ENCODE data around the gene ALOX5AP. TPM values are rescaled to one million over a fixed set of nuclear protein-coding genes. Genes with fewer than 3 reads are reported as not detected.

The ALOX5AP gene
- total RNA-seq, 8 experiments from 2014 or later, result 0.50 to 1.6 (median 0.64) TPM; not detected in 4

DNA sequence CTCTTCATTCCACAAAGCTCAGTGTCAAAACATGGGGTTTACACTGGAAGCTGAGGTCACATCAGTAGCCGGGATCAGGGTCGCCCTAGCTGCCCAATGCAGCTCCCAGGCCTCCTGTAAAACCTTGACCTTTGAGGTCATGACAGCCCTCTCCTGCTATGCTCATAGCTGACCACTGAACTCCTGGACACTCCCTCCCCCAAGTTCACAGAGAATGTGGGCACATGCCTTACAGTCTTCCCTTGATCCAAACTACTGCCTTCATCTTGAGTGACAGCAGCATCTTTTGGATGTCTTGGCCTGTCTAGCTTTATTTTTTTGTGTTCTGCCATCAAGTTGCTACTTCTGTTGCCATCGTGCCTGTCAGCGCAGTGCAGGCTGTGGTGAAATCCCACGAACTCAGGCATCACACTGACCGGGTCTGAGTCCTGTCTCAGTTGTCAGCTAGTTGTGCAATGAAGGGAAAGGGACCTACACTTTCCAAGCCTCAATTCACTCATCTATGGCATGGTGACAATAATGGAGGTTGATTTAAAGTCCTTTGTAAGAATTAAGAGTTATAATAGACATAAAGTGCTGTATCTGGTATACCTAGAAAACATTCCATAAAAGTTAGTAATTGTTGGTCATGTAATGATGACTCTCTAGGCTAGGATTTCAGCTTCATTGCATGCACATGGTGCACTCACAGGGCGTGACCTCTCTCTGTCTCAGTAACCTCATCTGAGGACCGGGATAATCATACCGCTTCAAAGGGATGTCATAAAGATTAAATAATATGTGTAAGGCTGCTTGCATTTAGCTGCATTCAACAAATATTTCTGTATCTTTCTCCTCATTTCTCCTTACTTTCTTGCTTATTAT lies 16.4 kb upstream of the ALOX5AP start:
- WGBS, 10 experiments, result 32 to 100% (median 80%) methylated on average over 1 to 9 of the region's 9 CpGs
- Histone ChIP-seq H3K4me1 (replicated peaks in 1 of 2) (peaks cover 6 to 13% of the 10 kb centered on the region in 2 donors), H3K27ac (no peak overlapping the region), H3K4me3 (no peak overlapping the region)
- in situ Hi-C loops (cut with MboI; ENCODE audit: low pct_unique_long_range_greater_than_20kb in 2 of 9, low sequenced_read_pairs in 9 of 9, unreplicated experiment in 9 of 9), result no loop called here
- ATAC-seq (replicated peaks in 6 of 8), result peak in 7 of 8 experiments; percentile 31 to 100 (median 67)

DNA sequence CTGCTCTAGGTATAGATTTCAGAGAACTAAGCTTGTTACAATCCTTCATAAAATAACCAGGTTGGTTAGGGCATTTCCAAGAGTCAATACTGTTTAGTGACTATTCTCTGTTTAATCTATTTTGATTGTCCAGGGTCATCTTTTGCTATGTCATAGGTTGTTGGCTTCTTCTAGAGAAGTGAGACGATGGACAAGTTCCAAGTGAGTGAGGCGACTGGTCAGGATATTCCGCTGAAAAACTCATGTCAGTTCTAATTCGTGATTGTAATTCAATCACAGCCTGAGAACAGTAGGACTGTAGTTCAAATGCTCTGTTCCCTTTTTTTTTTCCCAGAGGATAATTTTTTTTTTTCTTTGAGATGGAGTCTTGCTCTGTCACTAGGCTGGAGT lies 15.8 kb upstream of the ALOX5AP start:
- 79 to 100% (median 84%) methylated on average over 1 to 4 of the region's 4 CpGs; no CpG with 5 or more reads in 3 of the 10 experiments for WGBS, 10 experiments
- Histone ChIP-seq H3K4me3 (no peak overlapping the region), H3K4me1 (replicated peaks in 1 of 2) (peaks cover 6 to 13% of the 10 kb centered on the region in 2 donors), H3K27ac (no peak overlapping the region)
- in situ Hi-C loops (cut with MboI; ENCODE audit: low pct_unique_long_range_greater_than_20kb in 2 of 9, low sequenced_read_pairs in 9 of 9, unreplicated experiment in 9 of 9), result no loop called here
- no peak for ATAC-seq (replicated peaks in 6 of 8)

- in situ Hi-C loops (cut with MboI; ENCODE audit: low pct_unique_long_range_greater_than_20kb in 2 of 9, low sequenced_read_pairs in 9 of 9, unreplicated experiment in 9 of 9), result no loop called here
- WGBS, 10 experiments, result 0 to 100% (median 86%) methylated on average over 1 to 3 of the region's 3 CpGs; no CpG with 5 or more reads in 2 of the 10 experiments
- H3K27ac ChIP-seq, result no peak overlapping the region
- no peak for ATAC-seq (replicated peaks in 6 of 8)
- no peak overlapping the region for H3K4me3 ChIP-seq
- peaks cover 6 to 13% of the 10 kb centered on the region in 2 donors for H3K4me1 ChIP-seq (replicated peaks in 1 of 2)
Observed at GRCh38 chr13:30720172-30720869, 15.0 kb upstream of the ALOX5AP start.

DNA sequence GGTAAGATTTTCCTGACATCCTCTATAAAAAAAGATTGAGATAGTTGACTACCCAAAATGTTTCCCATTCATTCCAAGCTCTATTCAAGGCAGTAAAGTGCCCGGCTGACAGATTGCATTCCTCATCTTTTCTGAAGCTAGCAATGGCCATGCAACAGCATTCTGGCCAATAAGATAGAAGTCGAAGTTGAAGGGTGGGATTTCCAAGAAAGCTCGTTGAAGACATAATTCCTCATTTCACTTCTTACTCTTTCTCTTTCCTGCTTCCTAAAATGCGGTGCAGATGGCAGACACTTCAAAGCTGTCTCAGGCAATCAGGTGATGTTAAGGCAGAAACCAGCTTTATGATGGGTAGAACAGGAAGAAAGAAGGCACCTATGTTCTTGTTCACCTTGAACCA lies 13.4 kb upstream of the ALOX5AP start:
- H3K4me1 ChIP-seq (replicated peaks in 1 of 2), result peaks cover 6 to 9% of the 10 kb centered on the region in 2 donors
- in situ Hi-C loops (cut with MboI; ENCODE audit: low pct_unique_long_range_greater_than_20kb in 2 of 9, low sequenced_read_pairs in 9 of 9, unreplicated experiment in 9 of 9), result no loop called here
- no peak overlapping the region for H3K27ac ChIP-seq
- H3K4me3 ChIP-seq, result no peak overlapping the region
- 37 to 100% (median 85%) methylated on average over 1 to 4 of the region's 4 CpGs; no CpG with 5 or more reads in 1 of the 10 experiments for WGBS, 10 experiments
- ATAC-seq (replicated peaks in 6 of 8), result no peak

GRCh38 chr13:30722361-30722760 lies 13.0 kb upstream of the ALOX5AP start:
- WGBS, 10 experiments, result 80 to 100% (median 100%) methylated on average over 1 to 2 of the region's 2 CpGs; no CpG with 5 or more reads in 3 of the 10 experiments

GRCh38 chr13:30724778-30725177 lies 10.6 kb upstream of the ALOX5AP start:
- H3K4me1 ChIP-seq (replicated peaks in 1 of 2), result peaks cover 4 to 18% of the 10 kb centered on the region in 2 donors
- no peak for ATAC-seq (replicated peaks in 6 of 8)
- H3K27ac ChIP-seq, result no peak overlapping the region
- 67 to 100% (median 95%) methylated on average over 1 to 3 of the region's 3 CpGs; no CpG with 5 or more reads in 3 of the 10 experiments for WGBS, 10 experiments
- in situ Hi-C loops (cut with MboI; ENCODE audit: low pct_unique_long_range_greater_than_20kb in 2 of 9, low sequenced_read_pairs in 9 of 9, unreplicated experiment in 9 of 9), result no loop called here
- H3K4me3 ChIP-seq, result no peak overlapping the region

More at GRCh38 chr13:30722361-30722760, 13.0 kb upstream of the ALOX5AP start:
- Histone ChIP-seq H3K4me3 (no peak overlapping the region), H3K4me1 (replicated peaks in 1 of 2) (peaks cover 6 to 9% of the 10 kb centered on the region in 2 donors), H3K27ac (no peak overlapping the region)
- no peak for ATAC-seq (replicated peaks in 6 of 8)
- in situ Hi-C loops (cut with MboI; ENCODE audit: low pct_unique_long_range_greater_than_20kb in 2 of 9, low sequenced_read_pairs in 9 of 9, unreplicated experiment in 9 of 9), result no loop called here

DNA sequence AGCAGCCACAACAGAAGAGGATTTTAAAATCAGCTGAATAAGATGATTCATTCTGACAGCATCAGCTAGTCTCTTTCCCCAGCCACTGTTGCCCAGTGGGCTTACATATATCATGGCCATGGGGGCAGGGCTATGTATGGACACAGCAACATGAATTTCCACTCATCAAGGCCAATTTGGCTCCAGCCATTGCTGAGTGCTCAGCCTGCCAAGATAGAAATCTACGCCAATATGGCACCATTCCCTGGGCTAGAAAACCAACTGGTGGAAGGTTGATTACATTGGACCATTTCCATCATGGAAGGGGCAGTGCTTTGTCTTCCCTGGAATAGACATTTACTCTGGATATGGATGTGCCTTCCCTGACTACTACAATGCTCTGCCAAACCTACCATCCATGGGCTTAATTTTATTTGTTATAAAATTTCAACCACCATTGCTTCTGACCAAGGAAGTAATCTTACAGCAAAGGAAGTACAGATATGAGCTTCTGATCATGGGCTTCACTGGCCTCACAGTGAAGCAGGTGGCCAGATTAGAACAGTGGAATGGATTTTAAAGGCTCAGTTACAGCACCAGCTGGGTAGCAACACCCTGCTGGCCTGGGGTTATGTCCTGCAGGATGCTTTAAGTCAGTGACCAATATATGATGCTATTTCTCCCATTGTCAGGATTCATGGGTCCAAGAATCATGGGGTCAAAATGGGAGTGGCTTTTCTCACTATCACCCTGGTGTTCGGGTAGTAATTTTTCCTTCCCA lies 9.8 kb upstream of the ALOX5AP start:
- ATAC-seq (replicated peaks in 6 of 8), result peak in 2 of 8 experiments; percentile 32 to 48
- H3K27ac ChIP-seq, result no peak overlapping the region
- 80 to 100% (median 83%) methylated on average over 1 of the region's 2 CpGs; no CpG with 5 or more reads in 5 of the 10 experiments for WGBS, 10 experiments
- in situ Hi-C loops (cut with MboI; ENCODE audit: low pct_unique_long_range_greater_than_20kb in 2 of 9, low sequenced_read_pairs in 9 of 9, unreplicated experiment in 9 of 9), result no loop called here
- no peak overlapping the region for H3K4me3 ChIP-seq
- H3K4me1 ChIP-seq (replicated peaks in 1 of 2), result peaks cover 11 to 26% of the 10 kb centered on the region in 2 donors

DNA sequence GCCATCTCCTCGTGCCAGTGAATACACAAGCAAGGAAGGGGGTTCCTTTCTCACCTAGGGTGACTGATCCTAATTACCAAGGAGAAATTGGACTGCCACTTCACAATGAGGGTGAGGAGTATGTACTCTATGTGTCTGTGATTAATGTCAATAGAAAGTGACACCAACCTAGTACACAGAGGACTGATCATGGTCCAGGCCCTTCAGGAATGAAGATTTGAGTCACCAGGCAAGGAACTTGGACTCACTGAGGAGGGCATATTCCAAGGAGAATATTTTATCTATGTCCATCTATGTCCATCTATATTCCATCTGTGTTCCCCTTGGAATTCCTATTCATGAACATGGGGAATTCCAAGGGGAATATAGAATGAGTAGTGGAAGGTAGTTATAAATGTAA lies 9.2 kb upstream of the ALOX5AP start:
- Histone ChIP-seq H3K27ac (no peak overlapping the region), H3K4me1 (replicated peaks in 1 of 2) (peaks cover 17 to 32% of the 10 kb centered on the region in 2 donors), H3K4me3 (no peak overlapping the region)
- no peak for ATAC-seq (replicated peaks in 6 of 8)
- 0 to 80% (median 75%) methylated on average over 1 of the region's 1 CpG; no CpG with 5 or more reads in 5 of the 10 experiments for WGBS, 10 experiments
- in situ Hi-C loops (cut with MboI; ENCODE audit: low pct_unique_long_range_greater_than_20kb in 2 of 9, low sequenced_read_pairs in 9 of 9, unreplicated experiment in 9 of 9), result no loop called here

DNA sequence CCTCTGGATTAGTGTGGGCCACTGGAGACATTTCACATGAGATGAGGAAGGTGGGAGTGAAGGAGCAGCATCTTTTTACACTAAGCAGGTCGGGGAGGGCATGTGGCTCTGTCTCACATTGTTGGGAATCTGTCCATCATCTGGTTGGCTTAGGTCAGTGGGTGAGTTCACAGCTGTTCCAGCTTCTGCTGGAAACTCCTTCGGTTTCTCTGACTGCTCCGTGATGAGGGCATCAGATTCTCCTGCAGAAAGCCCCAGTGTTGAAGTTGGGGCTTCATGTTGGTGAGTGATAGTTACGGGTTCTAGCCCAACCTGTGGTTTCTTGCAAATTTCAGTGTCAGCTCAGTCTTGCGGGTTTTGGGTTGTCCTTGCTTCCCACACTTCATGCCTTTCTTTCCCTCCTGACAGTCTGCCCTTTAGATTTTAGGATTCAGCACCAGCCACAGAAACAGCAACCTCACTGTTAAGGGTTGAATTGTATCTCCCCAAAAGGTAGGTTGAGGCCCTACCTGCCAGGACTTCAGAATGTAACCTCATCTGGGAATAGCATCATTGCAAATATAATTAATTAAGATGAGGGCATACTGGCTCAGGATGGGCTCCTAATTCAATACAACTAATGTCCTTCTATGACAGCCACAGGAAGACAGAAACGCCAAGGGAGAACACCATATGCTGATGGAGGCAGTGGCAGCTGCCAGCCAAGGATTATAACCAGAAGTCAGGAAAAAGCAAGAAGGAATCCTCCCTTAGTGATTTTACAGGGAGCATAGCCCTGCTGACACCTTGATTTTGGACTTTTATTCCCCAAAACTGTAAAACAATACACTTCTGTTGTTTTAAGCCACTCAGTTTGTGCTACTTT lies 7.6 kb upstream of the ALOX5AP start:
- Histone ChIP-seq H3K4me3 (no peak overlapping the region), H3K27ac (no peak overlapping the region), H3K4me1 (replicated peaks in 1 of 2) (peaks cover 26 to 43% of the 10 kb centered on the region in 2 donors)
- 0 to 100% (median 85%) methylated on average over 1 to 6 of the region's 6 CpGs; no CpG with 5 or more reads in 2 of the 10 experiments for WGBS, 10 experiments
- no peak for ATAC-seq (replicated peaks in 6 of 8)
- in situ Hi-C loops (cut with MboI; ENCODE audit: low pct_unique_long_range_greater_than_20kb in 2 of 9, low sequenced_read_pairs in 9 of 9, unreplicated experiment in 9 of 9), result no loop called here

DNA sequence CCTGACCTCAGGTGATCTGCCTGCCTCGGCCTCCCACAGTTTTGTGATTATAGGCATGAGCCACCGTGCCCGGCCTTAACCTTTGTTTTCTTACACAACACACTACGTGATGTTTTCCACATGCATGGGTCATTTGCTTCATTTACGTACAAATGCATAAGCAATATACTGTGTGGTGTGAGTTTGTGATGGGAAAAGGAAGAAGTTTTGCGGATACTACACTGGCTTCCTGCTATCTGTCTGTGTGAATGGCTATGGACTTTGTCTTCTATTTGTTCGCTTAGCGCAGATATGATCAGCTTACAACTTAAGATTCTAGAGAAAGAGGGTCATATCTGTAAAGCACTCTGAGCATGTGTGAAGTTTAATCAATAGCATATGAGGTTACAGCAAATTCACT lies 5.5 kb upstream of the ALOX5AP start:
- H3K4me1 ChIP-seq (replicated peaks in 1 of 2), result peaks cover 28 to 43% of the 10 kb centered on the region in 2 donors
- 73 to 100% (median 88%) methylated on average over 1 to 8 of the region's 8 CpGs for WGBS, 10 experiments
- ATAC-seq (replicated peaks in 6 of 8), result no peak
- in situ Hi-C loops (cut with MboI; ENCODE audit: low pct_unique_long_range_greater_than_20kb in 2 of 9, low sequenced_read_pairs in 9 of 9, unreplicated experiment in 9 of 9), result no loop called here
- peak overlapping the region; percentile 35 to 74 for H3K27ac ChIP-seq
- no peak overlapping the region for H3K4me3 ChIP-seq

DNA sequence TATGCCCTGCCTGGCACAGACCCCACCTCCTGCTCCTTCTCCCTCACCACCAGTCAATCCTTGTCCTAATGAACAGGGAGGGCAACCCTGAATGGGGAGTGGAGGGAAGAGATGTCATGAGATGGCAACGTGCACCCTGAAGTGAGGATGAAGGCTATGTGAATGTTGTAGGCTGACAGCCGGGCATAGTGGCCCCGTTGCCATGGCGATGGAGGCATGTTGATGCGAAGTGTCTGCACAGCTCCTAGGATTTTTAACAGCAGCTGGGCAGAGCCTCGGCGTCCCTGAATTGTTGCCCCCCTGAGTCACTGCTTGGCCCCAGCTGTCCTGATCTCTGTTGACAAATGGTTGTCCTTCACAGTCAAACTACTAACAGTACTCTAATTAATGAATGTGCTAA lies 4.8 kb upstream of the ALOX5AP start:
- in situ Hi-C loops (cut with MboI; ENCODE audit: low pct_unique_long_range_greater_than_20kb in 2 of 9, low sequenced_read_pairs in 9 of 9, unreplicated experiment in 9 of 9), result no loop called here
- peak in 5 of 8 experiments; percentile 78 to 83 (median 81) for ATAC-seq (replicated peaks in 6 of 8)
- 0 to 80% (median 41%) methylated on average over 1 to 5 of the region's 7 CpGs; no CpG with 5 or more reads in 6 of the 10 experiments for whole genome bisulfite sequencing, 10 experiments
- Histone ChIP-seq H3K27ac (peak overlapping the region; percentile 35 to 74), H3K4me3 (no peak overlapping the region), H3K4me1 (replicated peaks in 1 of 2) (peaks cover 28 to 43% of the 10 kb centered on the region in 2 donors)
